ENCODE measurements around the gene TRIM73.
"Not testable (repeated sequence)": the region's sequence is repeated elsewhere in the genome, so short reads cannot be mapped to it uniquely, and the experiment has no call there.

DNA sequence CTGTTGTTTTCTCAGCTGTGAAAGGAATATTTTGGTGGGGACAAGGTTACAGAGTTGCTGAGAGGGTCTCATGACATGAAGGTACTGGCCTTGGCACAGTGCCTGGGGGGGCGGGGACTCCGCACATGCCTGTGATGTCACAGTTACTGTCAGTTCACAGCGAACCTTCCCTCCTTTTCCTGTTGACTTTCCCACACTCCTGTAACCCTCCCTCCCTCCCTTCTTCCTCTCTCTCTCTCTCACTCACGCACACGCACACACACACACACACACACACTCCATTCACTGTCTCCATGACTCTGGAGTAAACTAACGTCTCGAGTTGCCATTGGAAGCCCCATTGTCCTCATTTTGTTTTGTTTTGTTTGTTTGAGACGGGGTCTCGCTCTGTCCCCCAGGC, 28.1 kb upstream of the TRIM73 start:
- TF ChIP-seq, protein P1, sequence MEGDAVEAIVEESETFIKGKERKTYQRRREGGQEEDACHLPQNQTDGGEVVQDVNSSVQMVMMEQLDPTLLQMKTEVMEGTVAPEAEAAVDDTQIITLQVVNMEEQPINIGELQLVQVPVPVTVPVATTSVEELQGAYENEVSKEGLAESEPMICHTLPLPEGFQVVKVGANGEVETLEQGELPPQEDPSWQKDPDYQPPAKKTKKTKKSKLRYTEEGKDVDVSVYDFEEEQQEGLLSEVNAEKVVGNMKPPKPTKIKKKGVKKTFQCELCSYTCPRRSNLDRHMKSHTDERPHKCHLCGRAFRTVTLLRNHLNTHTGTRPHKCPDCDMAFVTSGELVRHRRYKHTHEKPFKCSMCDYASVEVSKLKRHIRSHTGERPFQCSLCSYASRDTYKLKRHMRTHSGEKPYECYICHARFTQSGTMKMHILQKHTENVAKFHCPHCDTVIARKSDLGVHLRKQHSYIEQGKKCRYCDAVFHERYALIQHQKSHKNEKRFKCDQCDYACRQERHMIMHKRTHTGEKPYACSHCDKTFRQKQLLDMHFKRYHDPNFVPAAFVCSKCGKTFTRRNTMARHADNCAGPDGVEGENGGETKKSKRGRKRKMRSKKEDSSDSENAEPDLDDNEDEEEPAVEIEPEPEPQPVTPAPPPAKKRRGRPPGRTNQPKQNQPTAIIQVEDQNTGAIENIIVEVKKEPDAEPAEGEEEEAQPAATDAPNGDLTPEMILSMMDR (IDR thresholded peaks at IDR 0.05) = not testable (repeated sequence)
- TF ChIP-seq POLR2A (IDR thresholded peaks at IDR 0.05) = not testable (repeated sequence)
